OCI-LY1 (cell line): ENCODE data around the gene ITIH5.

Experiments
- H2AFZ ChIP-seq: fragments of 200-600 bp; sonication (generic), shearing (Covaris generic); 2 replicates; pipeline ENCODE4 v1.6.0; 2014; ENCODE audit warnings: antibody characterized with exemption, mild to moderate bottlenecking, low read length
- H3F3A ChIP-seq: fragments of 200-600 bp; sonication (generic), shearing (Covaris generic); 2 replicates; pipeline ENCODE4 v1.6.0; 2014; ENCODE audit warnings: mild to moderate bottlenecking, antibody characterized with exemption, low read length, moderate library complexity; ENCODE audit not compliant: insufficient read depth
- H3K27ac ChIP-seq: fragments of 200-600 bp; sonication (generic); 2 replicates; pipeline ENCODE4 v1.5.1; 2014; ENCODE audit warnings: low read length, mixed run types, mild to moderate bottlenecking, low read depth; ENCODE audit not compliant: poor library complexity, severe bottlenecking
- H3K27me3 ChIP-seq: fragments of 200-600 bp; sonication (generic); 2 replicates; pipeline ENCODE4 v1.6.0; 2014; ENCODE audit warnings: antibody characterized with exemption, mild to moderate bottlenecking, low read length, moderate library complexity; ENCODE audit not compliant: insufficient read depth
- H3K36me3 ChIP-seq: fragments of 200-600 bp; sonication (generic); 2 replicates; pipeline ENCODE4 v1.6.1; 2014; ENCODE audit warnings: mild to moderate bottlenecking, antibody characterized with exemption, low read length, moderate library complexity, mixed read lengths; ENCODE audit not compliant: insufficient read depth
- H3K4me1 ChIP-seq: fragments of 200-600 bp; sonication (generic); 2 replicates; pipeline ENCODE4 v1.5.1; 2014; ENCODE audit warnings: mild to moderate bottlenecking, low read length, moderate library complexity; ENCODE audit not compliant: insufficient read depth, severe bottlenecking
- H3K4me2 ChIP-seq: fragments of 200-600 bp; sonication (generic), shearing (Covaris generic); 2 replicates; pipeline ENCODE4 v1.6.1; 2014; ENCODE audit warnings: low read length
- H3K4me3 ChIP-seq: fragments of 200-600 bp; sonication (generic); 2 replicates; pipeline ENCODE4 v1.5.1; 2014; ENCODE audit warnings: low read length, low read depth, mild to moderate bottlenecking, mixed read lengths; ENCODE audit not compliant: poor library complexity, severe bottlenecking
- H3K79me2 ChIP-seq: fragments of 200-600 bp; shearing (Covaris generic); 2 replicates; pipeline ENCODE4 v1.6.1; 2016; ENCODE audit warnings: mixed run types, low read length, mixed read lengths; ENCODE audit not compliant: insufficient read depth
- H3K9ac ChIP-seq: fragments of 200-600 bp; sonication (generic), shearing (Covaris generic); 2 replicates; pipeline ENCODE4 v1.6.1; 2014; ENCODE audit warnings: mild to moderate bottlenecking, low read length, mixed read lengths
- H3K9me2 ChIP-seq: fragments of 200-600 bp; sonication (generic), shearing (Covaris generic); 2 replicates; pipeline ENCODE4 v1.6.1; 2014; ENCODE audit warnings: low read depth, mild to moderate bottlenecking, low read length, mixed read lengths
- H3K9me3 ChIP-seq: fragments of 200-600 bp; shearing (Covaris generic); 2 replicates; pipeline ENCODE4 v1.6.1; 2014; ENCODE audit warnings: low read length, mixed read lengths
- H4K20me1 ChIP-seq: fragments of 200-600 bp; sonication (generic), shearing (Covaris generic); 2 replicates; pipeline ENCODE4 v1.6.0; 2016; ENCODE audit warnings: mild to moderate bottlenecking, low read length; ENCODE audit not compliant: insufficient read depth
- CTCF ChIP-seq: fragments of 200-600 bp; sonication (generic), shearing (Covaris generic); IDR thresholded peaks from 2 replicates; pipeline ENCODE4 v1.5.1; 2017; ENCODE audit warnings: mild to moderate bottlenecking, antibody characterized with exemption, low read length, moderate library complexity, mixed read lengths
- EZH2 ChIP-seq: fragments of 200-600 bp; sonication (generic), shearing (Covaris generic); IDR thresholded peaks from 2 replicates; pipeline ENCODE4 v1.8.0; 2017; ENCODE audit warnings: borderline replicate concordance, mixed run types, mild to moderate bottlenecking, antibody characterized with exemption, low read length, moderate library complexity, mixed read lengths

ITIH5 gene

GRCh38 chr10:7589748-7590147 lies 77.0 kb downstream of the ITIH5 start:
- no peaks in the 10 kb centered on the region; the same call in 1 of the 2 replicates for H3K27me3 ChIP-seq
- H3K4me1 ChIP-seq = no peaks in the 10 kb centered on the region
- H3F3A ChIP-seq = no peaks in the 10 kb centered on the region
- H3K9me3 ChIP-seq = no peaks in the 10 kb centered on the region
- H3K4me2 ChIP-seq = no peak overlapping the region
- no peaks in the 10 kb centered on the region for H4K20me1 ChIP-seq
- no peak overlapping the region for H3K4me3 ChIP-seq
- H3K27ac ChIP-seq = no peak overlapping the region
- H3K36me3 ChIP-seq = no peaks in the 10 kb centered on the region
- no peaks in the 10 kb centered on the region for H3K79me2 ChIP-seq
- no peak overlapping the region for H2AFZ ChIP-seq
- no peak overlapping the region for H3K9ac ChIP-seq
- H3K9me2 ChIP-seq = no peaks in the 10 kb centered on the region
- no peak for TF ChIP-seq EZH2
- TF ChIP-seq CTCF = no peak

GRCh38 chr10:7587865-7588188 lies 78.9 kb downstream of the ITIH5 start:
- no peak for TF ChIP-seq CTCF

GRCh38 chr10:7587168-7587864 lies 79.5 kb downstream of the ITIH5 start:
- Histone ChIP-seq H4K20me1 (no peaks in the 10 kb centered on the region), H2AFZ (no peak overlapping the region)

More at GRCh38 chr10:7587865-7588188, 78.9 kb downstream of the ITIH5 start:
- Histone ChIP-seq H2AFZ (no peak overlapping the region), H3K79me2 (no peaks in the 10 kb centered on the region), H3K4me1 (no peaks in the 10 kb centered on the region), H3K27ac (no peak overlapping the region), H3K9me3 (no peaks in the 10 kb centered on the region), H3K4me3 (no peak overlapping the region), H3F3A (no peaks in the 10 kb centered on the region), H4K20me1 (no peaks in the 10 kb centered on the region), H3K4me2 (no peak overlapping the region), H3K9ac (no peak overlapping the region), H3K27me3 (no peaks in the 10 kb centered on the region; the same call in 1 of the 2 replicates), H3K36me3 (no peaks in the 10 kb centered on the region), H3K9me2 (no peaks in the 10 kb centered on the region)

More at GRCh38 chr10:7587168-7587864, 79.5 kb downstream of the ITIH5 start:
- no peaks in the 10 kb centered on the region for H3K36me3 ChIP-seq
- H3K4me3 ChIP-seq = no peak overlapping the region
- TF ChIP-seq CTCF (no peak), EZH2 (no peak)
- no peaks in the 10 kb centered on the region; the same call in 1 of the 2 replicates for H3K27me3 ChIP-seq
- H3K79me2 ChIP-seq = no peaks in the 10 kb centered on the region
- no peaks in the 10 kb centered on the region for H3K4me1 ChIP-seq
- no peak overlapping the region for H3K9ac ChIP-seq
- H3K4me2 ChIP-seq = no peak overlapping the region
- no peaks in the 10 kb centered on the region for H3K9me2 ChIP-seq
- no peaks in the 10 kb centered on the region for H3K9me3 ChIP-seq
- no peak overlapping the region for H3K27ac ChIP-seq
- no peaks in the 10 kb centered on the region for H3F3A ChIP-seq
